ENCODE results near the gene F10. TPM values are rescaled to one million over a fixed set of nuclear protein-coding genes. Genes with fewer than 3 reads are reported as not detected.

Gene F10
- total RNA-seq, 1 donor from 2014 or later, result not detected

DNA sequence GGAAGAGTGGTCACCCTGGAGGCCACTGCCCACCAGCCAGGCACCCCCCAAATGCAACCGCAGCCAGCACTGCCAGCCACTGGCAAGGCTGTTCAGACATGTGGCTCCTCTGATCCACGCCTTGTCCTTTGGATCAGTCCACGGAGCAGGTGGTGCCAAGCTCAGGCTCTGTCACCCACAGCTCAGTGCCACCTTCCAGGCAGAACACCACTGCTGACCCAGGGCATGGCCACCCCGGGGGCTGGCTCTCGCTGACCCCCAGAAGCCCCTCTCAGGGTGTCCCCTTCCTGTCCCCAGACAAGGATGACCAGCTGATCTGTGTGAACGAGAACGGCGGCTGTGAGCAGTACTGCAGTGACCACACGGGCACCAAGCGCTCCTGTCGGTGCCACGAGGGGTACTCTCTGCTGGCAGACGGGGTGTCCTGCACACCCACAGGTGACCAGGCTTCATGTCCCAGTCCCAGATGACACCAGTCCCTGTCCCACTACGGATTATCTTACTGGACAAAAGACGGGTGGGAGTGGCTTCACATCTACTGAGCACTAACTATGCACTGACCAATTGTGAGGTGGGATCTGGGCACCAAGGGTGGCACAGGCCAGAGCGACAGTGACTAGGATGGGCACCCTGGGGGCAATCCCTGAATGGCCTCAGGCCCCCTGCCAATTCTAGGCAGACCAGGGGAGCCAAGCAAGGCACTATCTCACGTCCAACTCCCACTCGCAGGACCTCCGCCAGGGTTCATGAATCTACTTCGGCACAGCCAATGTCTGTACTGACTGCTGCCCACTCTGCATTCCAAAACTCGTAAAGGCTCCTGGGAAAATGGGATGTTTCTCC lies 7.0 kb upstream of the F10 start:
- no peak for DNase-seq (ENCODE audit: low read depth in 2 of 2)

- DNase-seq (ENCODE audit: low read depth in 2 of 2), result no peak
Measured at GRCh38 chr13:113116206-113116800, 6.3 kb upstream of the F10 start.

DNA sequence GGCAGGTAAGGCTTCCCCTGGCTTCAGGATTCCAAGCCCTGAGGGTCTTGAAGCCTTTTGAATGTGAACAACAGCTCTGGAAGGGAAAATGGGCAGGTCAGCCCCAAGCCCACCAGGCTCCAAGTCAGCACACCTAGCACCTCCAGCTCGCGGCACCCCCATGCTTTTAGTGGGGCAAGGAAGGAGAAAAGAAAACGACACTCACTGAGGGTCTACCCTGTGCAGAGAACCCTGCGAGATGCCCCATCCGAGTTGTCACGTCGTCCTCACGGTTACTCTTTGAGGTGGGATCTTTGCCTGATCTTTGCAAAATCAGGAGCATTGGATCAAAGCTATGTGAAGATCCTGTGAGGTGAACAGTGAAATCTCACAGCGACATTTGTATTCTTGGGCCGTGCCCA lies 5.7 kb upstream of the F10 start:
- DNase-seq (ENCODE audit: low read depth in 2 of 2), result no peak

DNA sequence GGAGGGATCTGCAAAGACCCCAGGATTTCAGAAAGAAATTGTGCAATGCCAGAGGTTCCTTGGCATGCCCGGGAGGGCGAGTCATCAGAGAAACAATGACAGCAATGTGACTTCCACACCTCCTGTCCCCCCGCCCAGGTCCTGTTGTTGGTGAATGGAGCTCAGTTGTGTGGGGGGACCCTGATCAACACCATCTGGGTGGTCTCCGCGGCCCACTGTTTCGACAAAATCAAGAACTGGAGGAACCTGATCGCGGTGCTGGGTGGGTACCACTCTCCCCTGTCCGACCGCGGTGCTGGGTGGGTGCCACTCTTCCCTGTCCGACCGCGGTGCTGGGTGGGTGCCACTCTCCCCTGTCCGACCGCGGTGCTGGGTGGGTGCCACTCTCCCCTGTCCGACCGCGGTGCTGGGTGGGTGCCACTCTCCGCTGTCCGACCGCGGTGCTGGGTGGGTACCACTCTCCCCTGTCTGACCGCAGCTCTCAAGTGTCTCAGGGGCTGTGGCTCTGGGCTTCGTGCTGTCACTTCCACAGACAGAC lies 5.2 kb upstream of the F10 start:
- DNase-seq (ENCODE audit: low read depth in 2 of 2), result no peak

- DNase-seq (ENCODE audit: low read depth in 2 of 2), result no peak
Measured at GRCh38 chr13:113117911-113118260, 4.7 kb upstream of the F10 start.

GRCh38 chr13:113118261-113119021 lies 4.2 kb upstream of the F10 start:
- no peak for DNase-seq (ENCODE audit: low read depth in 2 of 2)

GRCh38 chr13:113119166-113119821 lies 3.3 kb upstream of the F10 start:
- no peak for DNase-seq (ENCODE audit: low read depth in 2 of 2)

DNA sequence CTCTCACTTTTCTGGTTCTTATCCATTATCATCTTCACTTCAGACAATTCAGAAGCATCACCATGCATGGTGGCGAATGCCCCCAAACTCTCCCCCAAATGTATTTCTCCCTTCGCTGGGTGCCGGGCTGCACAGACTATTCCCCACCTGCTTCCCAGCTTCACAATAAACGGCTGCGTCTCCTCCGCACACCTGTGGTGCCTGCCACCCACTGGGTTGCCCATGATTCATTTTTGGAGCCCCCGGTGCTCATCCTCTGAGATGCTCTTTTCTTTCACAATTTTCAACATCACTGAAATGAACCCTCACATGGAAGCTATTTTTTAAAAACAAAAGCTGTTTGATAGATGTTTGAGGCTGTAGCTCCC lies 2.8 kb upstream of the F10 start:
- DNase-seq (ENCODE audit: low read depth in 2 of 2), result no peak

- DNase-seq (ENCODE audit: low read depth in 2 of 2), result no peak
Measured at GRCh38 chr13:113120300-113121182, 2.1 kb upstream of the F10 start.

GRCh38 chr13:113121183-113121927 lies 1.2 kb upstream of the F10 start:
- DNase-seq (ENCODE audit: low read depth in 2 of 2), result no peak

- no peak for DNase-seq (ENCODE audit: low read depth in 2 of 2)
Measured at GRCh38 chr13:113121928-113122471, 599 bp upstream of the F10 start.

DNA sequence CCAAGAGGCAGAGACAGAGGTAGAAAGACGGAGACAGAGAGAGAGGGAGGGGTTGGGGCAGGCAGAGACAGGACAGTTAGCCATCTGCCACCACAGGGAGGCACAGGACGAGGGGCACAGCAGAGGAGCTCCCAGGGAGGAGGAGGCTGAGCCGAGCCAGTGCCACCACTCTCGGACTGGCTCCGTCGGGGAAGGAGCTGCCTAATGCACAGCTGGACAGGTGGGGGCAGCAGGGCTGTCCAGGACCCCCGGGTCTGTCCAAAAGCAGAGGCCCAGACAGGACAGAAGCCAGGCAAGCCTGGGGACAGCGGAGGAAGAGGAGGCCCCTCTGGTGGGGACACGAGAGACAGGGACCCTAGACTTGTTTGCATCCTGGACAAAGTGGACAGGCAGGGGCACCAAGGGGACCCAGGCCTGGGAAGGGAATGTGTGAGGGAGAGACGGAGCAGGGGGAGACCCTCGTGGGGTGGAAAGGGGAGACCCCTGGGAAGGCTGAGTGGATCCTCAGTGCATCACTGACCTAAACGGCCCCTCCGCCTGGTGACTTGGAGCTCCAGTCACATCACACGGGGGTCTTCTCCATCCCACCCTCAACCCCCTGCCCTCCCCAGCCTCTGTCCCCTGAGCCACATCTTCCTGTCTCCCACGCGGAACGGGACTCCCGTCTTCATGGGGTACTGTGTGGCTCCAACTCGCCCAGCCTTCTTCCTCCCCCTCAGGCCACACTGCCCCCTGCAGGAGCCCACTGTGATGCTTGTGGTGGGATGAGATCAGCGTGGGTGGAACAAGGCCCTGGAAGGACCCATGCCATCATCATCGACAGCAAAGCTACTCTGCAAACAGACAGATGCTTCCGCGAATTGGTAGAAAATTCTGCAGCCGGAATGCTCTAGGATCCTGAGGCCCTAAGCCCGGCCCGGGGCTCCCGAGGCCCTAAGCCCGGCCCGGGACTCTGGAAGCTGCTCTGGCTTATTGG lies 915 bp downstream of the F10 start:
- no peak for DNase-seq (ENCODE audit: low read depth in 2 of 2)

GRCh38 chr13:113124211-113124970 lies 1.8 kb downstream of the F10 start:
- DNase-seq (ENCODE audit: low read depth in 2 of 2), result no peak

DNA sequence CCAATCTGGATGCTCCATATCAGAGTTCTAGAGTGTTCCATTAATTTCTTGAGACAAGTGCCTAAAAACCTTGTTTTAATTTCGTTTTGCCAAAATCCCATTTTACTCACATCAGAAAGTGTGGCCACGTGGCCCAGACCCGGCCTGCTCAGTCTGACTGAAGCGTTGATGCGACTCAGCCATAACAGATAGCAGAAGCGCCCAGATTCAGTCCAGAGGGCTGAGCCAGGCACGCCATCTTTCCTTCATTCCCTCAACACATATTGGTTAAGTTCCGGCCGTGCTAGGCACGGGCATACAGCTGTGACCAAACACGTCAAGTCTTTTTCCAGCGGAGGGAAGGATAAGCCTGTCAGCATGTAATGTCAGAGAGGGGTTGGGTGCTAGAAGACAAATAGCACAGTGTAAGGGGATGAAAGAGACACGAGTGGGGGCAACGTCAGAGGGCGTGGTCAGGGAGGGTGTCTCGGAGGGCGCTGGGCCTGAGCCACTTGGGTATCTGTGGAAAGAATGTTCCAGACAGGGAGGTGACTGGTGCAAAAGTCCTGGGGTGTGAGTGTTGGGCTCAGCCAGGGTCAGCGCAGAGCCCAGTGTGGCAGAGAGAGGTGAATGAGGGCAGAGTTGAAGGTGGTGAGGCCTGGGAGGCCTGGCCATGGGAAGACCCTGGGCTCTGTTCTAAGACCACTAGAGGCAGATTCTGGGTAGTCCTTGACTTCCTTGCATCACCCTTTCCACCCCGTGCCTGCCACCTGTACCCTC lies 3.1 kb downstream of the F10 start:
- no peak for DNase-seq (ENCODE audit: low read depth in 2 of 2)

DNA sequence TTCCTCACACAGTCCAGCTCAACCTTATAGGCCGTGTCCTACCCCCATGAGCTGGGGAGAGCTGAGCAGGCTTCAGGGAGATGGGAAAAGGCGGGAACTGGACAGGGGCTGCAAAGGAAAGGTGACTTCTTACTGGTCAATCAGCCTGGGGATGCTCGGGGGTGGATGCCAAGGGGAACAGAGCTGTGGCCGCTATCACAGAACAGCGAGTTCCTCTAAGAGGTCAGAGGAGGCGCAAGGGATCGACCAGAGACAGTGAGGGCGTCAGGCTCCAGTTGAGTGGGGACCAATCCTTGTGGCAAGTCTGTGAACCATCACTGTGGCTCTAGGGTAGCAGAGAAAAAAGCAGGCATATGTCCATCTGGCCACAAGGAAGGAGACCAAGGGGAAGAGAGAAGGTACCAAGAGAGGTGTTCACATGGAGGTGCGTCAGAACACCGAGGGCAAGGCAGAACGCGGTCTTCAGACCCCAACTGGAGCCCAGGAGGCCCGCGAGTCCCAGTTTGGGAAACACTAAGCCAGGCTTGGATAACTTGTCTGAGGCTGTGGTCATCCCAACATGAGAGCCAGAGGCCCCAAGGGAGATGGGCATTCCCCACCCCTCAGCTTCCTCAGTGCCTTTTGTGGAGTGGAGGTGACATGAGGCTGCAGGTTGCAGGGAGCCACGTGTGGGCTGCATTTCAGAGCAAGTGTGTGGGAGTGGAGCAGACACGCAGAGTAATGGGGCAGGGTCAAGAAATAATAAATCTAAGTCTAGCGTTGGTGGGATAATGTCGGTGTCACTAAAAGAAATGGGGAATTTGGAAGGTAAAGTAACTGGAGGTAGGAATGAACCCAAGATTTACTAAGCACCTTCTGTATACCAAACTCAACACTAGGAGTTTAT lies 3.9 kb downstream of the F10 start:
- DNase-seq (ENCODE audit: low read depth in 2 of 2), result no peak

- DNase-seq (ENCODE audit: low read depth in 2 of 2), result no peak
Measured at GRCh38 chr13:113129480-113129879, 6.9 kb downstream of the F10 start.
